Dedifferentiated amniotic fluid mesenchymal stem cell (primary cell): Measurements from ENCODE around the gene KIAA0513.
A peak's percentile ranks its signal among the peaks of the same experiment; 100 is the strongest.

Experiments used
- DNase-seq: peaks from one replicate; pipeline ENCODE4 v3.0.0-alpha.2; 2016; ENCODE audit errors: extremely low spot score

The KIAA0513 gene, protein sequence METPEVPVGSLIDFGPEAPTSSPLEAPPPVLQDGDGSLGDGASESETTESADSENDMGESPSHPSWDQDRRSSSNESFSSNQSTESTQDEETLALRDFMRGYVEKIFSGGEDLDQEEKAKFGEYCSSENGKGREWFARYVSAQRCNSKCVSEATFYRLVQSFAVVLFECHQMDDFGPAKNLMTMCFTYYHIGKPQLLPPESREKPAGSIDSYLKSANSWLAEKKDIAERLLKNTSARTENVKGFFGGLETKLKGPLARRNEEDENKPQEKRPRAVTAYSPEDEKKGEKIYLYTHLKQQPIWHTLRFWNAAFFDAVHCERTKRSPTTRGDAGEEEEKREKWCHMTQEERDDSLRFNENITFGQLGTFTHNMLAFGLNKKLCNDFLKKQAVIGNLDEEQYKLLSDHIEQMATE

GRCh38 chr16:85027349-85027957 lies at the start of gene KIAA0513:
KIAA0513 (plus strand) TSS chr16:85027795; CDS start chr16:85067072, 39,277 bp downstream.
- peak; percentile 86 for DNase-seq

DNA sequence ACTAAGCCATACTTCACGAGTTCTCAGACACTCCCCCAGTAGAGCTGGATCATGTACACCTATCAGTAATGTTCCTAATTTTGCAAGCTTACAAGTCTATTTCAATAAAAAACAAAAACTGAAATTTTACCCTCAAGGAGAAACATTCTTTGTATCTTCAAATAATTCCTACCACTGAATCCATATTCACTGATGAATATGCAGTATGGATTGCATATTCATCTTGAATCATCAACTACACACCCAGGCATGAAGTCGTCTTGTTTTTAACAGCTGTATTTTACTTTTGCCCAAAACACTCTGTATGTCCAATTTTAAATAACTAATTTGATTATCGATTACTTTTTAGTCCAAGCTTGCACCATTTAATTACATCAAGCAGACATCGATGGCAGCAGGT lies 48.1 kb upstream of the KIAA0513 start:
- DNase-seq, result no peak

GRCh38 chr16:84982434-84982833 lies 45.2 kb upstream of the KIAA0513 start:
- DNase-seq, result no peak

DNA sequence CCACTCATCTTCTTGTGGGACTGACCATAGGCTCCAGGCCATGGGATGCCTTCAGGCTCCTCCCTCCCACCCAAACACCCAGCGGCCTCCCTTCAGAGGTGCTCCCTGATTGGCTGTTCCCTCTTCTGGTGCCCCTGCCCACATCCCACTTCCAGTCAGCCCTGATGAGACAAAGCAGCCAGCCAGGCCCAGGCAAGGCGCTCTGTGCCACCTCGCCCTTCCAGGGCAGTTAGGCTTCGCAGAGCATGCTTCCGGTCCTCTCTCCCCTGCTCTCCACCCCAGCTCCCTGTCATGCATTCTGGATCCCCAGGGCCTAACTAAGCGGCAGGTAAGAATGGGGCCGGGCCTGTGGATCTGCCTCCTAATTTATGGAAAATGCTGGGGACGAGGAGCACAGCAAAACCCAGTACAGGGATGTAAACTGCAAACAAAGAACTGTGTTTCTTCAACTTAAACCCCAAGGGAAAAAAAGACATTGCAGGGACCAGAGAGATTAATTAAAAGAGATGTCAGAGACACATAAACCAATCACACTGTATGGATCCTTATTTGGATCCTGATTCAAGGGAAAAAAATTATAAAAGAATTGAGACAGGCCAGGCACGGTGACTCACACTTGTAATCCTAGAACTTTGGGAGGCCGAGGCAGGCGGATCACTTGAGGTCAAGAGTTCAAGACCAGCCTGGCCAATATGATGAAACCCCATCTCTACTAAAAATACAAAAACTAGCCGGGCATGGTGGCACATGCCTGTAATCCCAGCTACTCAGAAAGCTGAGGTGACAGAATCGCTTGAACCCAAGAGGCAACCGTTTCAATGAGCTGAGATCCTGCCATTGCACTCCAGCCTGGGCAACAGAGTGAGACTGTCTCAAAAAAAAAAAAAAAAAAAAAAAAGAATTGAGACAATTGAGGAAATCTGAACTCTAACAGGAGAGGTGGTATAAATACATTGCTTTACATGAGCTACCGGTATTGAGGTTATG lies 42.2 kb upstream of the KIAA0513 start:
- DNase-seq, result peak; percentile 79

DNA sequence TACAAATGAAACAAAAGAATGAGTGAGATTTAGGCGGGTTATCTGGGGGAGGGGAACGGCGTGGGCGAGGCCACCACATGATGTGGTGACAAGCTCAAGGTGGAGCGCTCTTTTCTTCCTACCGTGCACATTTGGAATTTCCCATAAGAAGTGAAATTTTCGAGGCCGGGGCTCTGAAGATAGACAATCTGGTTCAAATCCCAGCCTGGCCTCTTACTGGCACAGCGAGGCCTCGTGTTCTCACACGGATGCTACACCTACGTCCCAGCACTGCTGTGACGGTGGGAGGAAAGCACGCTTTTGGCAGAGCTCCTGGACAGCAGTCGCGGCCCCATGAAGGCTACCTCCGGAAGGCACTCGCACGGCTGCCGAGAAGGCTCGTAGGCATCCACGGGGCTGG lies 41.5 kb upstream of the KIAA0513 start:
- DNase-seq, result no peak

DNA sequence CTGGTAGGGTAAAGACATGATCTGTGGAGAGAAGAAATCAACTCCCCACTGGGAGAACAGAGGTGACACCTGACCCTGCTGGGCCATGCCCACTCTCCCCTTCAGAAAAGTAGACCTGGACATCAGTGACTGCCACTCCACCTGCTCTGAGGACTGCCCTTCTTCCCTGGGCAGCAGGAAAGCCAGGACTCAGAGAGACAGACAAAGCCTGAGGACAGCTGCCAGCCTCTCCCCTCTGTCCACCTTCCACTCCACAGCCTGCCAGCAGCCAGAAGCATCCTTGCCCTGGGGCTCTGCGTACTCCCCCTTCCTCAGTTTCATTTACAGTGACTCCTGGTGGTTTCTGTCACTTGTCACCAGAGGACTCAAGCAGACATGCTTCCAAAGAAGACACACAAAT lies 40.7 kb upstream of the KIAA0513 start:
- no peak for DNase-seq

GRCh38 chr16:84988328-84989080 lies 39.1 kb upstream of the KIAA0513 start:
- no peak for DNase-seq

- no peak for DNase-seq
Observed at GRCh38 chr16:84989749-84990620, 37.6 kb upstream of the KIAA0513 start.

DNA sequence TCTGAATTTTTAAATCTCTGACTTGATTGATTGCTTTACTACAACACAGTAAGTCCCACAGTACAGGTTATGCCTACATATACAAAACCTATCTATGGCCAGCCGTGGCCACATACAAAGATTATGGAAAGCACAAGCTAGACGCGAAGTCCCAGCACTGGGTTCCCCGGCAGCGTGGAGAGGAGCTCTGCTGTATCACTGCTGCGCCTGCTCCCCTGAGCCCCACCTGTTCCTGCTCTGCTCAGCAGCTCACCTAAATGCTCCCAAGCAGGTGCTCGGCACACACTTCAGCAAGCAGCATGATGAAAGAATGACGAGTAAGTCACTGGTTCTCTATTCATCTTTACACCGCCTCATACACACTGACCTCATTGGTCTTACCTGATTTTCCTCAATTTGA lies 36.8 kb upstream of the KIAA0513 start:
- no peak for DNase-seq

DNA sequence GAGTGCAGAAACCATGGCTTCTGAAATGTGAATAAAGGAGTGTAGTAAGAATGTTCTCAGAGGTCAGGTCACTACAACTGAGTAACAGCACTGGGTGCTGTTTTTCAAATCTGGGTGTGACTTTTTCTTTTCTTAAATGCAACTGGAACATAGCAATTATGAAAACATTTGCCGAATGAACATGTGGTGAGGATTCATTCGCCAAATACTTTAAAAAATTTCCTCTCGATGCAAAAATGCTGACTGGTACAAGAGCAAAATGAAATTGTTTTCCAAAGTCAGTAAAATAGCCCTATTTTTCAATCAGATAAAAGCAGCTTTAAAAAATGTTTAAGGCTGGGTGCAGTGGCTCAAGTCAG lies 34.9 kb upstream of the KIAA0513 start:
- DNase-seq, result peak; percentile 29

DNA sequence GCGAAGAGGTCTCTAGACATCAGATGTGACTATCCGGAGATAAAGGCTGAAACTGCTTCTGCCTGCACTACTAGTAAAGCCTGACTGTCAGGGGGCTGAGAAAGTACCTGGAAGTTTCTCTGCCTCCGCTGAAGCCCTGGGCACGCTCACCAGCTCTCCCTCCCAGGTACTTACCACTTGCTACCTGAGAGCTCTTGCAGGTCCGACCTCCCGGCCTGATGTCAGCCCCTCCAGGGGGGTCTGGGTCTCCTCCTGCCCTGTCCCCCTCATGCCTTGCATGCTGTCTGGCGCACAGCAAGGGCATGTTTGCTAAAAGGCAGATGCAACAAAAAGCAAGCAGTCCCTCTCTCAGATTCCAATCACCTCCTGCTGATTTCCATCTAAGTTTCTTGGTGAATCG lies 33.7 kb upstream of the KIAA0513 start:
- no peak for DNase-seq

DNA sequence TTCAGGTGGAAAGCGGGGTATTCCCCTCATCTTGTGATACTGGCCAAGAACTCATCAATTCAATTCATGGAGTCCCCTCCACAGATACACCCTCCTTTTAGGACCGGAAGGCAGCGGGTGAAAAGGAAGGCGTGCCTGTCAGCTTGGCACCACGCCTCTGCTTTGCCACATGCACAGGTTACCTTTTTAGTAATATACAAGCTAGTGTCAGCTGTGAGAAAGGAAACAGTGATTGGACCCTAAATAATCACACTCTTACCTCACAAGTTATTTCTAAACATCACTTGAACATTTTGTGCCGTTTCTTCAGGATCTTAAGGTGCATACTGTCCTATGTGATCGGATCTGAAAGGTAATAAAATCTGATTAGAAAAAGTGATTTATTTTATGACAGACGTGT lies 31.9 kb upstream of the KIAA0513 start:
- DNase-seq, result no peak

DNA sequence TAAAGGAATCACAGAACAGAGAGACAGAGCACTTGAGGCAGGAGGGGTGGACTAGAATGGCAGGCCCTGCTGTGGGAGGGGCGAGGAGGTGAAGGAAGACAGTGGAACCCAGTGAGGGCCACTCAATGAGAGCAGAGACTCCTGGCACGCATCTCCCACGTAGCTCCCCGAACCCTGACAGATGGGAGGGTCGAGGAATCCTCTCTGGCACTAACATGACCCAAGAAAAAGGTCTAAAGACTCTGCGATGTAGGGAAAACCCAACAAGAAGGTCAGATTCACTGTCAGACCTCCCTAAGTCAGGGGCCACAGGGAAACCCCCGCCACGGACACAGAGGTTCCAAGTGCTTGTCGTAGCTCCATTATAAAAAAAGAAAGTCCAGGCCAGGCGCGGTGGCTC lies 31.2 kb upstream of the KIAA0513 start:
- no peak for DNase-seq

DNA sequence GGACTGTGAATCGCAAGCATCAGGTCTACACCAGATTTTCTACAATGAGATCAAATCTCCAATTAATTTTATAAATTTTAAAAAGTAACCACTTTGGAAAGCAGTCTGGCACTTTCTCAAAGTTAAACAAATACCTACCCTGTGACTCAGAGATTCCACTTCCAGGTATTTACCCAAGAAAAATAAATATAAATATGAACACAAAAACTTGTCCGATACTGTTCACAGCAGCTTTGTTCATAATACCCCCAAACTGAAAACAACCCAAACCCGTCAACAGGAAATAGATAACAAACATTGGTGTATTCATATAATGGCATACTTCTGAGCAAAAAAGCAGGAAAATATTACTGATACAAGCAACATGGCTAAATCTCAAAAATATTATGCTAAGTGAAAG lies 28.4 kb upstream of the KIAA0513 start:
- DNase-seq, result no peak

DNA sequence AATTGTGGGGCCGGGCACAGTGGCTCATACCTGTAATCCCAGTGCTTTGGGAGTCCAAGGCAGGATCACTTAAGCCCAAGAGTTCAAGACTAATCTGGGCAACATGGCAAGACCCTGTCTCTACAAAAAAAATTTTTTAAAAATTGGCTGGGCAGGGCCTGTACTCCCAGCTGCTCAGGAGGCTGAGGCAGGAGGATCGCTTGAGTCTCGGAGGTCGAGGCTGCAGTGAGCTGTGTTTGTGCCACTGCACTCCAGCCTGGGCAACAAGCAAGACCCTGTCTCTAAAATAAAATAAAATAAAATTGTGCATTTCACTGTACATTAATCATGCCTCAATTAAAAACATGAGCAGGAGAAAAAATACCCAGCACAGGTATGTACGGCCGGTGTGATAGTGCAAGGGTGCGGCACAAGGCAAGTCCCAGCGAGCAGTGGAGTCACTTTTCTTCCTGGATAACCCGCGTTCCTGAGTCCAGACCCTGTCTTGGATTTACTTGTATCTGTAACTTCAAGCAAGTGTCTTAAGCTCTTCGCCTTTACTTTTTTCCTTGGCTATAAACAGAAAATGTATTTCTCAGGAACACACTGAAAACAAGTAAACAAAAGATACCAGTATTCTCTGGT lies 27.6 kb upstream of the KIAA0513 start:
- no peak for DNase-seq

GRCh38 chr16:85002099-85002541 lies 25.5 kb upstream of the KIAA0513 start:
- no peak for DNase-seq

GRCh38 chr16:85002608-85003007 lies 25.0 kb upstream of the KIAA0513 start:
- no peak for DNase-seq

DNA sequence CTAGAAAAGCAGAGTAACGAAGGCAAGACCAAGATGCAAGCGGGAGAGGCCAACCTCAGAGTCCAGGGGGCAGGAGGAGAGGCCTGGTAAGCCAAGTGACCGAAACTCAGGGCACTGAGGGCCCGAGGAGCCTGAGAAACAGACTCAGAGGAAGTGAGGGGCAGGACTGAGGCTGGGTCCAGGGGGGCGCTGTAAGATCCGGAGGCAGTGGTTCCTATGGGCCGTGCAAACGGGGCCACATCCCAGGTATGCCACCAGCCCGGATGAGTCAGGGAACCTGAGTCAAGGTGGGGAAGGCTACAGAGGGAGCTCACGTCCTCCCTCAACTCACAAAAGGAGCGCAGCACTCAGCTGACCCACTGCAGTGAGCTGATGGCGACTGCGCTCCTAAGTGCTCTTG lies 24.5 kb upstream of the KIAA0513 start:
- no peak for DNase-seq

DNA sequence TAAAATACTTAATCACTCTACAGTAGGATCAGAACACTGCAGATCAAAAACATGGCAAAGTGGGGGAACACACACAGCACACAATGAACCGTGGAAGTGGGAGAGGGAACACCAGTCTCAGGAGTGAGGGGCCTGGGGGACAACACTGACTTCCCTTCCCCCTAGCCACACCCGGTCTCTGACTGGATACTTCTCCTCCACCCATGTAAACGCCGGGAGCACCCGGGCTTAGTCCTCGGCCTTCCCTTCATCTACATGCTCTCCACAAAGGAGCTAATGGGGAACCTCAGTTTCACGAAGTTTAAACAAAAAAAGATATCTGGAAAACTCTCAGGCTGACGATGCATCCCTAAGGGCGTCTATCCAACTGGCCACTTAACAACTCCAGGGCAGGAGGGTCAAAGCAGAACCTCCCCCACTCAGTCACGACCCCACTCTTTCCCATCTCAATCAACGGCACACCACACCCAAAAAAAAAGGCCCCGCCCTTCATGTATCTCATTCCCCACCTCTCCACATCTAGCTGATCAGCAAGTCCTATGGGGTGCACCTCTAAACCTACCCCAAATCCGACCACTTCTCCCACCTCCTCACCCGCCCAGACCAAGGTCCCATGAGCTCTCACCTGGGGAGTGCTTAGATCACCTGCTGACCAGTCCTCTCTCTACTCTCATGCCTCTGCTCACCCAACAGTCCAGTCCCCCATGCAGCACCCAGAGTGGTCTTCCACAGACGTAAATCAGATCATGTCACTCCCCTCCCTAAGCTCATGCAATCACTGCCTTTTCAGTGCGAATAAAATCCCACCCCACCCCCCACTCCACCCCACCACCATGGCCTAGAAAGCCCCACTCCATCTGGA lies 23.6 kb upstream of the KIAA0513 start:
- DNase-seq, result no peak
